DND-41 (cell line): ENCODE data around the gene TUBGCP5.

Source experiments
- ATAC-seq: fragments of 200-7000 bp; cut with Tn5 transposase; 3 replicates; pipeline ENCODE4 v1.9.1; 2021; ENCODE audit warnings: low read depth; ENCODE audit not compliant: insufficient read depth
- DNase-seq: peaks from one replicate; pipeline ENCODE4 v3.0.0-alpha.2; 2020
- H2AFZ ChIP-seq: 2 replicates; pipeline ENCODE4 v1.6.0; 2012; ENCODE audit warnings: low read depth, low read length
- H3K27ac ChIP-seq: 2 replicates; pipeline ENCODE4 v1.5.1; 2012; ENCODE audit warnings: low read length, inconsistent platforms
- H3K27me3 ChIP-seq: fragments of 200-600 bp; sonication (generic); 2 replicates; pipeline ENCODE4 v1.6.0; 2012; ENCODE audit warnings: low read length, mild to moderate bottlenecking, inconsistent platforms; ENCODE audit not compliant: insufficient read depth, poor library complexity
- H3K36me3 ChIP-seq: 2 replicates; pipeline ENCODE4 v1.5.1; 2012; ENCODE audit warnings: low read length, inconsistent platforms; ENCODE audit not compliant: insufficient read depth
- H3K4me1 ChIP-seq: 2 replicates; pipeline ENCODE4 v1.5.1; 2012; ENCODE audit warnings: mild to moderate bottlenecking, low read length; ENCODE audit not compliant: insufficient read depth
- H3K4me2 ChIP-seq: 2 replicates; pipeline ENCODE4 v1.6.0; 2012; ENCODE audit warnings: mild to moderate bottlenecking, moderate library complexity, low read length, inconsistent platforms; ENCODE audit not compliant: insufficient read depth
- H3K4me3 ChIP-seq, 2 experiments: fragments of 200-600 bp in 1 of 2; shearing (Covaris generic) in 1 of 2; 2 replicates each; pipeline ENCODE4 v1.5.1; 2012 to 2016; ENCODE audit warnings: inconsistent platforms in 2 of 2, low read length in 2 of 2, mild to moderate bottlenecking in 2 of 2, low read depth in 1 of 2, moderate library complexity in 1 of 2
- H3K79me2 ChIP-seq: 2 replicates; pipeline ENCODE4 v1.6.0; 2012; ENCODE audit warnings: low read length, inconsistent platforms; ENCODE audit not compliant: insufficient read depth
- H3K9ac ChIP-seq: 2 replicates; pipeline ENCODE4 v1.6.0; 2012; ENCODE audit warnings: low read depth, mild to moderate bottlenecking, inconsistent platforms, low read length, moderate library complexity
- H3K9me3 ChIP-seq: 2 replicates; pipeline ENCODE4 v1.5.1; 2012; ENCODE audit warnings: low read length, moderate library complexity, mild to moderate bottlenecking, inconsistent platforms; ENCODE audit not compliant: insufficient read depth, severe bottlenecking
- H4K20me1 ChIP-seq: 2 replicates; pipeline ENCODE4 v1.6.0; 2012; ENCODE audit warnings: low read length; ENCODE audit not compliant: insufficient read depth
- EZH2 ChIP-seq: IDR thresholded peaks from 3 replicates; pipeline ENCODE4 v1.6.1; 2012; ENCODE audit warnings: borderline replicate concordance, low read depth, mild to moderate bottlenecking, moderate library complexity, low read length, inconsistent platforms; ENCODE audit not compliant: severe bottlenecking
- TF ChIP-seq, protein P1 (sequence below): IDR thresholded peaks from 2 replicates; pipeline ENCODE4 v1.5.1; 2012; ENCODE audit warnings: borderline replicate concordance, low read length, moderate library complexity, mild to moderate bottlenecking; ENCODE audit not compliant: poor library complexity, severe bottlenecking; ENCODE audit errors: extremely low read depth

TUBGCP5 gene

DNA sequence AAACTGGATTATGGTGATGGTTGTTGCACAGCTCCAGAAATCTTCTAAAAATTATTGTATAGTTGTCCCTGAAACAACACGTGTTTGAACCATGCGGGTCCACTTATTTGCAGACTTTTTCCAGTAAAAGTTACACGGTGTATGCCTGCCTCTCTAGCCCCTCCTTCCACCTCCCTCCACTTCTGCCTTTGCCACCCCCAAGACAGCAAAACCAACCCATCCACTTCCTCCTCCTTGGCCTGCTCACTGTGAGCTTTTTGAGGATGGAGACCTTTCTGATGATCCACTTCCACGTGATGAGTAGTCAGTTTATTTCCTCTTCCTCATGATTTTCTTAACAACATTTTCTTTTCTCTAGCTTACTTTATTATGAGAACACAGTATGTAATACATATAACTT, 64.6 kb downstream of the TUBGCP5 start:
- Histone ChIP-seq H3K4me3 (no peak overlapping the region), H3K9me3 (no peaks in the 10 kb centered on the region), H3K79me2 (no peaks in the 10 kb centered on the region), H4K20me1 (peaks cover 3% of the 10 kb centered on the region; the same call in 1 of the 2 replicates), H3K4me2 (no peak overlapping the region), H3K36me3 (no peaks in the 10 kb centered on the region), H3K27ac (no peak overlapping the region), H2AFZ (no peak overlapping the region), H3K9ac (no peak overlapping the region), H3K27me3 (peaks cover 13% of the 10 kb centered on the region), H3K4me1 (peaks cover 13% of the 10 kb centered on the region)
- no peak for TF ChIP-seq EZH2
- TF ChIP-seq, protein P1, sequence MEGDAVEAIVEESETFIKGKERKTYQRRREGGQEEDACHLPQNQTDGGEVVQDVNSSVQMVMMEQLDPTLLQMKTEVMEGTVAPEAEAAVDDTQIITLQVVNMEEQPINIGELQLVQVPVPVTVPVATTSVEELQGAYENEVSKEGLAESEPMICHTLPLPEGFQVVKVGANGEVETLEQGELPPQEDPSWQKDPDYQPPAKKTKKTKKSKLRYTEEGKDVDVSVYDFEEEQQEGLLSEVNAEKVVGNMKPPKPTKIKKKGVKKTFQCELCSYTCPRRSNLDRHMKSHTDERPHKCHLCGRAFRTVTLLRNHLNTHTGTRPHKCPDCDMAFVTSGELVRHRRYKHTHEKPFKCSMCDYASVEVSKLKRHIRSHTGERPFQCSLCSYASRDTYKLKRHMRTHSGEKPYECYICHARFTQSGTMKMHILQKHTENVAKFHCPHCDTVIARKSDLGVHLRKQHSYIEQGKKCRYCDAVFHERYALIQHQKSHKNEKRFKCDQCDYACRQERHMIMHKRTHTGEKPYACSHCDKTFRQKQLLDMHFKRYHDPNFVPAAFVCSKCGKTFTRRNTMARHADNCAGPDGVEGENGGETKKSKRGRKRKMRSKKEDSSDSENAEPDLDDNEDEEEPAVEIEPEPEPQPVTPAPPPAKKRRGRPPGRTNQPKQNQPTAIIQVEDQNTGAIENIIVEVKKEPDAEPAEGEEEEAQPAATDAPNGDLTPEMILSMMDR: no peak
- DNase-seq: no peak
- ATAC-seq: no peak

GRCh38 chr15:22973987-22974386, 65.4 kb downstream of the TUBGCP5 start:
- no peaks in the 10 kb centered on the region for H3K9me3 ChIP-seq
- no peak overlapping the region for H3K9ac ChIP-seq
- H3K36me3 ChIP-seq: no peaks in the 10 kb centered on the region
- H4K20me1 ChIP-seq: peaks cover 3% of the 10 kb centered on the region; the same call in 1 of the 2 replicates
- H3K27me3 ChIP-seq: peaks cover 5% of the 10 kb centered on the region
- no peak overlapping the region for H3K4me3 ChIP-seq
- peaks cover 5% of the 10 kb centered on the region for H3K4me1 ChIP-seq
- no peak for DNase-seq
- no peak overlapping the region for H3K27ac ChIP-seq
- H3K79me2 ChIP-seq: 0 out of 2 replicates have a peak, but pooled peaks cover 1% of the 10 kb centered on the region
- TF ChIP-seq, protein P1: no peak
- TF ChIP-seq EZH2: no peak
- no peak overlapping the region for H3K4me2 ChIP-seq
- no peak for ATAC-seq
- H2AFZ ChIP-seq: no peak overlapping the region

DNA sequence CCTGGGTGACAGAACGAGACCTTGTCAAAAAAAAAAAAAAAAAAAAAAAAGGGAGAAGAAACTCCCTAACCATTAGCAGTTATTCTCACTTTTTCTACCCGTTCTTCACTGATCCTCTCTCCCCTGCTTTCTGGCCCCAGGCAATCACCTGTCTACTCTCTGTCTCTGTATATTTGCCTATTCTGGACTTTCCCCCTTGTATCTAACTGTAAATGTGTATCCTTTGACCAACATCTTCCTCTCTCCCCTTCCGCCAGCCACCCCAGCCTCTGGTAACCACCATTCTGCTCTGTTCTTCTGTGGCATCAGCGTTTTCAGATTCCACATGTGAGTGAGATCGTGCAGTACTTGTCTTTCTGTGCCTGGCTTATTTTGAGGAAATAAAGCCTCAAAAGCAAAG, 66.1 kb downstream of the TUBGCP5 start:
- Histone ChIP-seq H3K27me3 (no peaks in the 10 kb centered on the region), H2AFZ (no peak overlapping the region), H3K79me2 (0 out of 2 replicates have a peak, but pooled peaks cover 3% of the 10 kb centered on the region), H3K4me3 (no peak overlapping the region), H3K27ac (no peak overlapping the region), H4K20me1 (no peaks in the 10 kb centered on the region), H3K36me3 (no peaks in the 10 kb centered on the region), H3K4me2 (no peak overlapping the region), H3K9ac (no peak overlapping the region), H3K4me1 (no peaks in the 10 kb centered on the region), H3K9me3 (no peaks in the 10 kb centered on the region)
- DNase-seq: no peak
- ATAC-seq: no peak
- TF ChIP-seq, protein P1: no peak
- TF ChIP-seq EZH2: no peak

DNA sequence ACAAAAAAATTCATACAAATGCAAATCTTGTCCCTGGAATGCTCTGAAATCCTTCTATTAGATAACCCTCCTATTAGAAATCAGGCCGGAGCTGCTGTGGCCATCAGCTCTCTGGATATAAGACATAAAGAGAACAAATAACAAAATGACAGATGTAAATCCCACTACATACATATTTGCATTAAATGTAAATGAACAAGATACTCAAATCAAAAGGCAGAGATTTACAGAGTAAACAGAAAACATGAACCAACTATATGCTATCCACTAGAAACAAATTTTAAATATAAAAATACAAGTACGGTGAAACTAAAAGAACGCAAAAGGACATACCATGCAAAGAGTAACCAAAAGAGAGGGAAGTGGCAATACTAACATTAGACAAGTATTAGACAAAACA, 69.9 kb downstream of the TUBGCP5 start:
- no peaks in the 10 kb centered on the region for H3K36me3 ChIP-seq
- no peaks in the 10 kb centered on the region for H3K27me3 ChIP-seq
- no peak overlapping the region for H3K9ac ChIP-seq
- no peak overlapping the region for H2AFZ ChIP-seq
- no peaks in the 10 kb centered on the region for H3K9me3 ChIP-seq
- H3K27ac ChIP-seq: no peak overlapping the region
- H4K20me1 ChIP-seq: no peaks in the 10 kb centered on the region
- ATAC-seq: no peak
- H3K79me2 ChIP-seq: 0 out of 2 replicates have a peak, but pooled peaks cover 3% of the 10 kb centered on the region
- no peak for DNase-seq
- H3K4me3 ChIP-seq: no peak overlapping the region
- no peak for TF ChIP-seq EZH2
- TF ChIP-seq, protein P1: no peak
- H3K4me1 ChIP-seq: no peaks in the 10 kb centered on the region
- no peak overlapping the region for H3K4me2 ChIP-seq
